Parathyroid adenoma (tissue), 2 donors: ENCODE data around the gene HSPA1A.
"Not testable (repeated sequence)": the region's sequence is repeated elsewhere in the genome, so short reads cannot be mapped to it uniquely, and the experiment has no call there.

ENCODE experiments used
- H2AFZ ChIP-seq: fragments of 300-600 bp; sonication (generic); one replicate; pipeline ENCODE4 v1.7.0; 2017; ENCODE audit warnings: antibody characterized with exemption, mild to moderate bottlenecking
- H3K27ac ChIP-seq: fragments of 300-600 bp; sonication (generic); one replicate; pipeline ENCODE4 v1.7.0; 2017
- H3K27me3 ChIP-seq: fragments of 300-600 bp; sonication (generic); one replicate; pipeline ENCODE4 v1.7.0; 2017; ENCODE audit warnings: low read length; ENCODE audit not compliant: control insufficient read depth, insufficient read depth
- H3K36me3 ChIP-seq: fragments of 300-600 bp; sonication (generic); one replicate; pipeline ENCODE4 v1.7.0; 2017; ENCODE audit warnings: low read length; ENCODE audit not compliant: control insufficient read depth, insufficient read depth
- H3K4me1 ChIP-seq: fragments of 300-600 bp; sonication (generic); one replicate; pipeline ENCODE4 v1.7.0; 2017; ENCODE audit warnings: control low read depth
- H3K4me2 ChIP-seq: fragments of 300-600 bp; sonication (generic); one replicate; pipeline ENCODE4 v1.7.0; 2017; ENCODE audit warnings: low read length
- H3K4me3 ChIP-seq: fragments of 300-600 bp; sonication (generic); one replicate; pipeline ENCODE4 v1.7.0; 2017; ENCODE audit warnings: low read depth, low read length
- H3K79me2 ChIP-seq: fragments of 300-600 bp; sonication (generic); one replicate; pipeline ENCODE4 v1.7.0; 2017; ENCODE audit warnings: control low read depth
- H3K9ac ChIP-seq: fragments of 300-600 bp; sonication (generic); one replicate; pipeline ENCODE4 v1.7.0; 2017; ENCODE audit warnings: mild to moderate bottlenecking
- H3K9me3 ChIP-seq: fragments of 300-600 bp; sonication (generic); one replicate; pipeline ENCODE4 v1.7.0; 2017; ENCODE audit warnings: low read length; ENCODE audit not compliant: control insufficient read depth
- CTCF ChIP-seq: fragments of 300-600 bp; sonication (generic); IDR thresholded peaks from one replicate; pipeline ENCODE4 v1.7.0; 2017; ENCODE audit warnings: antibody characterized with exemption, mild to moderate bottlenecking
- donor health status: primary hyperparathyroidism.

HSPA1A gene

GRCh38 chr6:31797588-31797987 is 17.8 kb upstream of the HSPA1A start:
- Histone ChIP-seq H3K27ac (no peak overlapping the region), H3K4me1 (peaks cover 8% of the 10 kb centered on the region), H3K36me3 (no peaks in the 10 kb centered on the region), H3K79me2 (no peaks in the 10 kb centered on the region), H3K9ac (no peak overlapping the region), H3K27me3 (no peaks in the 10 kb centered on the region), H3K9me3 (no peaks in the 10 kb centered on the region), H3K4me3 (no peak overlapping the region), H3K4me2 (no peak overlapping the region), H2AFZ (no peak overlapping the region)
- TF ChIP-seq CTCF, result no peak

GRCh38 chr6:31799781-31800180 is 15.6 kb upstream of the HSPA1A start:
- Histone ChIP-seq H3K9ac (no peak overlapping the region), H3K27ac (no peak overlapping the region), H3K4me1 (peaks cover 6% of the 10 kb centered on the region), H3K36me3 (no peaks in the 10 kb centered on the region), H3K9me3 (no peaks in the 10 kb centered on the region), H3K79me2 (no peaks in the 10 kb centered on the region), H3K4me3 (no peak overlapping the region), H3K27me3 (no peaks in the 10 kb centered on the region), H2AFZ (no peak overlapping the region), H3K4me2 (no peak overlapping the region)
- TF ChIP-seq CTCF, result no peak

DNA sequence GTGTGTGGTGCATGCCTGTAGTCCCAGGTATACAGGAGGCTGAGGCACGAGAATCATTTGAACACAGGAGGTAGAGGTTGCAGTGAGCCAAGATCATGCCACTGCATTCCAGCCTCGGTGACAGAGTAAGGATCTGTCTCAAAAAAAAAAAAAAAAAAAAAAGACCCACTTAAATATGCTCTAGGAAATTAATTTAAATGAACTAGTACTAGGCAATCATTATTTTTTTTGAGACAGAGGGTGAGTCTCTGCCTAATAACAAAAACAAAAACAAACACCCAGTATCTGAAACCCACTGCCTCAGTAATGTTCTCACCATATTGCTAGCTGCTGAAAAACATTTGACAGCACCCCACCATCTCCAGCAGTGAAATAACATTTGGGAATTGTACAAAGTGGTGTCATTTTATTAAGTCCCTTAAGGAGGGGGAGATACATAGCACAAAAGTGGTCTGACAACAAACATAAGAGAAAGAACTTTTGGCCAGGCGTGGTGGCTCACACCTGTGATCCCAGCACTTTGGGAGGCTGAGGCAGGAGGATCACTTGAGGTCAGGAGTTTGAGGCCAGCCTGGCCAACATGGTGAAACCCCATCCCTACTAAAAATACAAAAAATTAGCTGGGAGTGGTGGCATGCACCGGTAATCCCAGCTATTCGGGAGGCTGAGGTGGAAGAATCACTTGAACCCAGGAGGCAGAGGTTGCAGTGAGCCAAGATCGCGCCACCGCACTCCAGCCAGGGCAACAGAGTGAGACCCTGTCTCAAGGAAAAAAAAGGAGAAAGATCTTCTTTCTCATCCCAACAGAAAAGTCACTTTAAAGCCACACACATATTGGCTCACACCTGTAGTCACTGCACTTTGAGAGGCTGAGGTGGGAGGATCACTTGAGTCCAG is 14.1 kb upstream of the HSPA1A start:
- not testable (repeated sequence) for H3K27me3 ChIP-seq, H3K27ac ChIP-seq, H3K79me2 ChIP-seq, H3K36me3 ChIP-seq, H3K4me3 ChIP-seq, H3K9me3 ChIP-seq, H3K9ac ChIP-seq, H3K4me1 ChIP-seq, H2AFZ ChIP-seq, H3K4me2 ChIP-seq

GRCh38 chr6:31805939-31806469 is 9.3 kb upstream of the HSPA1A start:
- Histone ChIP-seq H3K27me3 (no peaks in the 10 kb centered on the region), H3K79me2 (no peaks in the 10 kb centered on the region), H2AFZ (peak overlapping the region; percentile 87), H3K9ac (peak overlapping the region; percentile 38), H3K4me2 (peak overlapping the region; percentile 99), H3K4me1 (peaks cover 4% of the 10 kb centered on the region), H3K9me3 (no peaks in the 10 kb centered on the region), H3K36me3 (no peaks in the 10 kb centered on the region), H3K27ac (peak overlapping the region; percentile 92), H3K4me3 (peak overlapping the region; percentile 94)
- TF ChIP-seq CTCF, result no peak

DNA sequence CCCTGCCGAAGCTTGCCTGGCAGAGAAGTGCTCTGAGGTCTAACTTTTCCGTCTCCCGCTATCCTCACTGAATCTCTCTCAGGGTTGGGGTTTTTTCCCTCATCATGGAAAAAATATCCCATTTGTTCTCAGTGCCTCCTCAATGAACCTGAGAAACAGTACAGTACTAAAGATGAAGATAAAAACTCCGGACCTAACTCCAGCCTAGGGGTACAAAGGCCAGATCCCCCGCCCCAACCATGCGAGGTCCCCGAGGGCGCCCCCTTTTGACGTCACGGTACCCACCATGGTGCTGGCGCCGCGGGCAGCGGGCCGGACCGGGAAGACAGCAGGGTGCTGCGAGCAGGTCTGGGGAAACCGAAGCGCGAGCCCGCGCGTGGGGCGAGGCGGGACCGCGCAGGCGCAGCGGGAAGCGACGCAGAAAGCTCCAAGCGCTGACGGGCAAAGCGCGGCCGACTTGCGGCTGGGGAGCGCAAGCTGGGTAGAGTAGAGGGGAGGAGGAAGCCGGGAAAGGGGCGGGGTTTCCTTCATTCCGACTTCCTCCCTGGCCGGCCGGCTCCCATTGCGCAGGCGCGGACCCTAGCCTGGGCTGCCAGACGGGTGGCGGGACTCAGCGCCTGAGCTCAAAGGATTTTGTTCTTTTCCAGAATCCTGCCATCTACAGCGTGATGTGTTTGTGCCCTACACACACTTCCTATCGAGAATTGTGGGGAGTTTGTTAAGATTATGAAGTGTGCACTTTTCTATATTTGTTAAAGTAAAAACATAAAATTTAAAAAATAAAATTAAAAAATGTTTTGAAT is 8.7 kb upstream of the HSPA1A start, which contains the start of gene LSM2:
LSM2 (minus strand) TSS at position 497 of the 803 bp plus-strand sequence; CDS start at position 288, 209 bp downstream.
- peak within 1 kb of the TSS; percentile 38 for H3K9ac ChIP-seq
- peak within 1 kb of the TSS; percentile 92 for H3K27ac ChIP-seq
- H3K4me1 ChIP-seq, result peaks cover 4% of the 10 kb centered on the region
- TF ChIP-seq CTCF, result peak; percentile 40
- H3K4me2 ChIP-seq, result peak within 1 kb of the TSS; percentile 99
- no peaks in the 10 kb centered on the region for H3K79me2 ChIP-seq
- peak within 1 kb of the TSS; percentile 94 for H3K4me3 ChIP-seq
- no peaks in the 10 kb centered on the region for H3K36me3 ChIP-seq
- H3K27me3 ChIP-seq, result no peaks in the 10 kb centered on the region
- no peaks in the 10 kb centered on the region for H3K9me3 ChIP-seq
- H2AFZ ChIP-seq, result peak within 1 kb of the TSS; percentile 87

GRCh38 chr6:31808599-31808998 is 6.7 kb upstream of the HSPA1A start:
- H3K4me1 ChIP-seq, H3K27ac ChIP-seq, H2AFZ ChIP-seq, H3K9ac ChIP-seq, H3K79me2 ChIP-seq, H3K36me3 ChIP-seq, H3K4me3 ChIP-seq, H3K27me3 ChIP-seq, H3K4me2 ChIP-seq, H3K9me3 ChIP-seq: not testable (repeated sequence)
